ENCODE measurements around the gene RPL10. TPM values are rescaled to one million over a fixed set of nuclear protein-coding genes. Genes with fewer than 3 reads are reported as not detected.

Gene RPL10
- total and polyA plus RNA-seq, 2 donors (not counting 3 experiments of a cell fraction or from before 2014, with no cell fraction given): 2,493 to 7,586 TPM

- no peak overlapping the region for H3K9ac ChIP-seq (replicated peaks; ENCODE audit: extremely low read depth, insufficient read depth, low read length)
- POLR2A ChIA-PET: interaction anchor here (1.3 kb wide), 1 partner anchor 29 kb away, joined by 3 read pairs; no protein-coding TSS in a partner anchor
- H3K27ac ChIP-seq (ENCODE audit: insufficient read depth, low read depth, low read length): no peak overlapping the region
- FAIRE-seq (no peak), DNase-seq (ENCODE audit: low read depth, low spot score) (no peak)
- H3K4me1 ChIP-seq (ENCODE audit: control insufficient read depth, extremely low read depth, insufficient read depth, low read length): peaks cover 8% of the 10 kb centered on the region
- no TSS peak for BruUV-seq (replicated peaks)
- H3K9me1 ChIP-seq (replicated peaks; ENCODE audit: control insufficient read depth, extremely low read depth, insufficient read depth, low read length): no peaks in the 10 kb centered on the region
- H3K27me3 ChIP-seq (ENCODE audit: control insufficient read depth in 2 of 2, insufficient read depth in 2 of 2, low read length in 2 of 2): no peaks in the 10 kb centered on the region
- H4K20me1 ChIP-seq (replicated peaks; ENCODE audit: control insufficient read depth, extremely low read depth, insufficient read depth, low read length): no peaks in the 10 kb centered on the region
- TF ChIP-seq POLR2A (IDR thresholded peaks at IDR 0.05; ENCODE audit: low read depth, low read length): no peak
- no peak overlapping the region for H3K4me2 ChIP-seq (ENCODE audit: insufficient read depth, low read length)
- H3K4me3 ChIP-seq (replicated peaks in 1 of 3; ENCODE audit: insufficient read depth in 1 of 3, low read depth in 1 of 3, low read length in 3 of 3): no peak overlapping the region
- CTCF ChIA-PET: no interaction called here
- H3K36me3 ChIP-seq (ENCODE audit: control insufficient read depth in 2 of 2, extremely low read depth in 1 of 2, insufficient read depth in 2 of 2, low read length in 2 of 2): peaks cover 15 to 18% of the 10 kb centered on the region in 2 experiments
- no peak overlapping the region for H2AFZ ChIP-seq (ENCODE audit: low read depth, low read length)
- H3K9me3 ChIP-seq (replicated peaks; ENCODE audit: control insufficient read depth, insufficient read depth, low read length): no peaks in the 10 kb centered on the region
- intact Hi-C loops (cut with micrococcal nuclease): no loop called here
- dilution Hi-C loops (cut with MboI; ENCODE audit: extremely low pct_ligation_motif_present, low sequenced_read_pairs): no loop called here
- H3K79me2 ChIP-seq (ENCODE audit: control insufficient read depth, insufficient read depth, low read length): peaks cover 20% of the 10 kb centered on the region
Observed at GRCh38 chrX:154402622-154403127, 4.5 kb downstream of the RPL10 start.

DNA sequence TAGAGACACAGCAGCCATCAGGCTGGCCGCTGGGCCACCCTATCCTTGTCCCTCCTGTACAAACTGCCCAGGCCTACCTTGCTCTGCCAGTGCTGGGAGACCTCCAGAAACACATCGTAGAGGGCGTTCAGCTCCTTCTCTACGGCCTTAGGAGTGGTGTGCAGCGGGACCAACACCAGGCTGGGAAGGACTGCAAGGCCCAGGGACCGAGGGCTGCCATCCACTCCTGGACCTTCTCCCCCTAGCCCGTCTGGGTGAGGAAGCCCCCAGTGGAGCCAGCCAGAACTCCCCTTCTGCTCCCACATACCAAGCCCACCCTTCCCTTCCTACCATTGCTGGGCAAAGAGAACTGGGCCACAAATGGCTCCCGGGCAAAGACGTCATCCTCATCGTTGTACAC, 5.0 kb downstream of the RPL10 start:
- peaks cover 24% of the 10 kb centered on the region for H3K79me2 ChIP-seq (ENCODE audit: control insufficient read depth, insufficient read depth, low read length)
- FAIRE-seq (no peak), DNase-seq (ENCODE audit: low read depth, low spot score) (no peak)
- H3K4me2 ChIP-seq (ENCODE audit: insufficient read depth, low read length): no peak overlapping the region
- H2AFZ ChIP-seq (ENCODE audit: low read depth, low read length): no peak overlapping the region
- H3K4me3 ChIP-seq (replicated peaks in 1 of 3; ENCODE audit: insufficient read depth in 1 of 3, low read depth in 1 of 3, low read length in 3 of 3): no peak overlapping the region
- H4K20me1 ChIP-seq (replicated peaks; ENCODE audit: control insufficient read depth, extremely low read depth, insufficient read depth, low read length): no peaks in the 10 kb centered on the region
- H3K36me3 ChIP-seq (ENCODE audit: control insufficient read depth in 2 of 2, extremely low read depth in 1 of 2, insufficient read depth in 2 of 2, low read length in 2 of 2): peaks cover 15 to 18% of the 10 kb centered on the region in 2 experiments
- CTCF ChIA-PET: no interaction called here
- no peak overlapping the region for H3K27ac ChIP-seq (ENCODE audit: insufficient read depth, low read depth, low read length)
- POLR2A ChIA-PET: no interaction called here
- peaks cover 10% of the 10 kb centered on the region for H3K4me1 ChIP-seq (ENCODE audit: control insufficient read depth, extremely low read depth, insufficient read depth, low read length)
- no TSS peak for BruUV-seq (replicated peaks)
- TF ChIP-seq MYC (IDR thresholded peaks at IDR 0.05; ENCODE audit: low read depth, low read length) (no peak), MAX (IDR thresholded peaks at IDR 0.05; ENCODE audit: insufficient read depth, insufficient read length) (no peak), POLR2AphosphoS5 (IDR thresholded peaks at IDR 0.05; ENCODE audit: insufficient read depth, low read depth, low read length) (no peak), EZH2 (IDR thresholded peaks at IDR 0.05; ENCODE audit: borderline replicate concordance, low read depth, low read length, severe bottlenecking) (no peak), GATA2 (IDR thresholded peaks at IDR 0.05; ENCODE audit: insufficient read depth, insufficient read length, low read depth, low read length) (no peak), JUN (IDR thresholded peaks at IDR 0.05; ENCODE audit: borderline replicate concordance, insufficient read depth, insufficient read length, low read depth) (no peak), FOS (IDR thresholded peaks at IDR 0.05; ENCODE audit: borderline replicate concordance, insufficient read depth, low read length) (no peak), POLR2A (IDR thresholded peaks at IDR 0.05; ENCODE audit: low read depth, low read length) (no peak)
- TF ChIP-seq, protein P1, sequence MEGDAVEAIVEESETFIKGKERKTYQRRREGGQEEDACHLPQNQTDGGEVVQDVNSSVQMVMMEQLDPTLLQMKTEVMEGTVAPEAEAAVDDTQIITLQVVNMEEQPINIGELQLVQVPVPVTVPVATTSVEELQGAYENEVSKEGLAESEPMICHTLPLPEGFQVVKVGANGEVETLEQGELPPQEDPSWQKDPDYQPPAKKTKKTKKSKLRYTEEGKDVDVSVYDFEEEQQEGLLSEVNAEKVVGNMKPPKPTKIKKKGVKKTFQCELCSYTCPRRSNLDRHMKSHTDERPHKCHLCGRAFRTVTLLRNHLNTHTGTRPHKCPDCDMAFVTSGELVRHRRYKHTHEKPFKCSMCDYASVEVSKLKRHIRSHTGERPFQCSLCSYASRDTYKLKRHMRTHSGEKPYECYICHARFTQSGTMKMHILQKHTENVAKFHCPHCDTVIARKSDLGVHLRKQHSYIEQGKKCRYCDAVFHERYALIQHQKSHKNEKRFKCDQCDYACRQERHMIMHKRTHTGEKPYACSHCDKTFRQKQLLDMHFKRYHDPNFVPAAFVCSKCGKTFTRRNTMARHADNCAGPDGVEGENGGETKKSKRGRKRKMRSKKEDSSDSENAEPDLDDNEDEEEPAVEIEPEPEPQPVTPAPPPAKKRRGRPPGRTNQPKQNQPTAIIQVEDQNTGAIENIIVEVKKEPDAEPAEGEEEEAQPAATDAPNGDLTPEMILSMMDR (IDR thresholded peaks at IDR 0.05; ENCODE audit: extremely low read depth in 1 of 2, insufficient read depth in 1 of 2, low read depth in 1 of 2, low read length in 2 of 2): no peak
- no peak overlapping the region for H3K9ac ChIP-seq (replicated peaks; ENCODE audit: extremely low read depth, insufficient read depth, low read length)
- H3K9me3 ChIP-seq (replicated peaks; ENCODE audit: control insufficient read depth, insufficient read depth, low read length): no peaks in the 10 kb centered on the region
- dilution Hi-C loops (cut with MboI; ENCODE audit: extremely low pct_ligation_motif_present, low sequenced_read_pairs) (no loop called here), intact Hi-C loops (cut with micrococcal nuclease) (no loop called here)
- no peaks in the 10 kb centered on the region for H3K9me1 ChIP-seq (replicated peaks; ENCODE audit: control insufficient read depth, extremely low read depth, insufficient read depth, low read length)
- H3K27me3 ChIP-seq (ENCODE audit: control insufficient read depth in 2 of 2, insufficient read depth in 2 of 2, low read length in 2 of 2): no peaks in the 10 kb centered on the region

Data from endothelial cell of umbilical vein (primary cell).